Right atrium auricular region (tissue), 2 donors: Measurements from ENCODE around the gene TNNT2. TPM values are rescaled to one million over a fixed set of nuclear protein-coding genes. Genes with fewer than 3 reads are reported as not detected.

Experiments
- DNase-seq: peaks from one replicate; pipeline ENCODE4 v3.0.0-alpha.2; 2019; ENCODE audit warnings: low spot score
- H3K27ac ChIP-seq, 2 donors: fragments of 200-600 bp; sonication (generic); 1 replicate in 1 of 2; 2 replicates in 1 of 2; pipeline ENCODE4 v1.5.1; 2016 to 2019
- H3K27me3 ChIP-seq, 2 donors: fragments of 200-600 bp; sonication (generic); one replicate each; pipeline versions ENCODE4 v1.5.1 to v1.6.0; 2017 to 2019
- H3K36me3 ChIP-seq: fragments of 200-600 bp; sonication (generic); one replicate; pipeline ENCODE4 v1.5.1; 2016
- H3K4me1 ChIP-seq, 2 donors: fragments of 200-600 bp; sonication (generic); one replicate each; pipeline versions ENCODE4 v1.5.1 to v1.6.0; 2017 to 2019
- H3K4me3 ChIP-seq, 2 donors: fragments of 200-600 bp; sonication (generic); 1 replicate in 1 of 2; 2 replicates in 1 of 2; pipeline ENCODE4 v1.5.1; 2017 to 2019; ENCODE audit warnings: mild to moderate bottlenecking in 1 of 2, moderate library complexity in 1 of 2
- H3K9me3 ChIP-seq, 2 donors: fragments of 200-600 bp; sonication (generic); one replicate each; pipeline ENCODE4 v1.5.1; 2019
- CTCF ChIP-seq, 2 donors: fragments of 200-600 bp; sonication (generic); IDR thresholded peaks; one replicate each; pipeline ENCODE4 v1.5.1; 2019; ENCODE audit warnings: antibody characterized with exemption in 2 of 2
- total RNA-seq, 2 donors: library from RNA; depleted of rRNA; stranded (reverse); fragments of >200 nt; gene quantifications; one replicate each; pipeline ENCODE4 v1.1.0, GENCODE V29; 2016

The TNNT2 gene
- total RNA-seq, 2 donors from 2014 or later, result 4,112 to 12,321 TPM

GRCh38 chr1:201399018-201399351 is 21.5 kb upstream of the TNNT2 start, which contains the start of gene LAD1:
Gene LAD1 (minus strand): TSS chr1:201399324. CDS start chr1:201399306, 18 bp downstream.
- no peak for TF ChIP-seq CTCF (IDR thresholded peaks at IDR 0.05)
- Histone ChIP-seq H3K27ac (peak within 1 kb of the TSS in 1 of 2 donors; percentile 4), H3K4me1 (peaks cover 0 to 18% of the 10 kb centered on the region in 2 donors), H3K4me3 (peak within 1 kb of the TSS; percentile 14 to 38), H3K36me3 (no peaks in the 10 kb centered on the region), H3K9me3 (no peaks in the 10 kb centered on the region), H3K27me3 (peaks cover 0 to 7% of the 10 kb centered on the region in 2 donors)
- DNase-seq, result no peak

- no peaks in the 10 kb centered on the region for H3K9me3 ChIP-seq
- TF ChIP-seq CTCF (IDR thresholded peaks at IDR 0.05), result no peak
- H3K4me1 ChIP-seq, result peaks cover 0 to 18% of the 10 kb centered on the region in 2 donors
- DNase-seq, result no peak
- H3K4me3 ChIP-seq, result no peak overlapping the region
- H3K27me3 ChIP-seq, result peaks cover 0 to 7% of the 10 kb centered on the region in 2 donors
- no peak overlapping the region for H3K27ac ChIP-seq
- H3K36me3 ChIP-seq, result no peaks in the 10 kb centered on the region
Observed at GRCh38 chr1:201397675-201398074, 20.2 kb upstream of the TNNT2 start.

- no peak for DNase-seq
- Histone ChIP-seq H3K36me3 (no peaks in the 10 kb centered on the region), H3K27ac (no peak overlapping the region), H3K9me3 (no peaks in the 10 kb centered on the region), H3K4me1 (peaks cover 0 to 18% of the 10 kb centered on the region in 2 donors), H3K27me3 (peaks cover 0 to 7% of the 10 kb centered on the region in 2 donors), H3K4me3 (no peak overlapping the region)
- no peak for TF ChIP-seq CTCF (IDR thresholded peaks at IDR 0.05)
Observed at GRCh38 chr1:201396861-201397464, 19.5 kb upstream of the TNNT2 start.

GRCh38 chr1:201395936-201396335 is 18.5 kb upstream of the TNNT2 start:
- H3K36me3 ChIP-seq, result no peaks in the 10 kb centered on the region
- no peak overlapping the region for H3K4me3 ChIP-seq
- peaks cover 0 to 18% of the 10 kb centered on the region in 2 donors for H3K4me1 ChIP-seq
- no peak overlapping the region for H3K27ac ChIP-seq
- H3K27me3 ChIP-seq, result peaks cover 0 to 7% of the 10 kb centered on the region in 2 donors
- no peak for TF ChIP-seq CTCF (IDR thresholded peaks at IDR 0.05)
- no peak for DNase-seq
- no peaks in the 10 kb centered on the region for H3K9me3 ChIP-seq

GRCh38 chr1:201394591-201394990 is 17.1 kb upstream of the TNNT2 start:
- Histone ChIP-seq H3K9me3 (no peaks in the 10 kb centered on the region), H3K4me3 (no peak overlapping the region), H3K27me3 (peaks cover 0 to 3% of the 10 kb centered on the region in 2 donors), H3K4me1 (peaks cover 0 to 9% of the 10 kb centered on the region in 2 donors), H3K27ac (no peak overlapping the region), H3K36me3 (no peaks in the 10 kb centered on the region)
- no peak for DNase-seq
- TF ChIP-seq CTCF (IDR thresholded peaks at IDR 0.05), result no peak

- Histone ChIP-seq H3K27ac (no peak overlapping the region), H3K27me3 (no peaks in the 10 kb centered on the region), H3K9me3 (no peaks in the 10 kb centered on the region), H3K36me3 (no peaks in the 10 kb centered on the region), H3K4me3 (no peak overlapping the region), H3K4me1 (no peaks in the 10 kb centered on the region)
- no peak for DNase-seq
- TF ChIP-seq CTCF (IDR thresholded peaks at IDR 0.05), result no peak
Observed at GRCh38 chr1:201393076-201393475, 15.6 kb upstream of the TNNT2 start.
